HG02798 (cell line): ENCODE data around the gene FAM171A1.

Source experiments
- ATAC-seq: cut with Tn5 transposase; IDR thresholded peaks from one replicate; pipeline ENCODE4 v1.9.1; 2021; ENCODE audit warnings: mild to moderate bottlenecking; ENCODE audit not compliant: unreplicated experiment, poor library complexity

The FAM171A1 gene

DNA sequence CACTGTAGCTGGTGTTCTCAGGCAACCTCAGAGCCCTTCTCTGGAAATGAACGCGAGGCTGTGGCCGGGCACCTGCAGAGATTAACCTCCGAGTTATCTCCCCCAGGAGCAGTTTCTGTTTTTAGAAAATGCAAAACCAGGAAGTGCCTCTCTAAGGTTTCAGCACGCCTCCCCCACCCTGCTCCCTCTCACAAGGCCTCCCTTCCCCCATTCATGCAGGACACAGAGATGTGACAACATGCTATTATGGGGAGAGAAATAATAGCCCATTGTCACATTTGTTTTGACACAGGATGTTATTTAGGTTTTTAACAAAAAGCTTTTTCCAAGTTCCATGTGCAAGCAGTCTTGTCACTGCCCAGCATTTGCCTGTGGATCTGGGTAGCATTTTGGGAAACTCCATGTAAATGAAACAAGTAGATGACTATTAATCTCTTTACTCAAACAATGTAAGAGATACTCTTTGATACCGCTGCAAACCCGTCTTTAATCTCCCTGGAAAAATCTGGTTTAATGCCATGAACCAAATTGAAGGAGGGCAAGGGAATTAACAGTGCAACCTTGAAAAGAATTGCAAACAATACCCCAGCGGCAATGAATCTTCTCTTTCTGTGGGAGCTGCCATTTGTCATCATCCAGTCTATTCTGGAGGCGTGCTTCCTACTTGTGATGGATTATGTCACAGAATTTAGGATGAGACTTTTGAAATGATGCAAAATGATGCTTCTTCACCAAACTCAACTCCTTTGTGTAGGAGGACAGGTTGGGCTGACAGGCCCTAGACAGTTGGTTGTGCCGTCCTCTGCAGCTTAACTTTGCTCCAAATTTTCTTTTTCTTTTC is 116.1 kb downstream of the FAM171A1 start:
- no peak for ATAC-seq

DNA sequence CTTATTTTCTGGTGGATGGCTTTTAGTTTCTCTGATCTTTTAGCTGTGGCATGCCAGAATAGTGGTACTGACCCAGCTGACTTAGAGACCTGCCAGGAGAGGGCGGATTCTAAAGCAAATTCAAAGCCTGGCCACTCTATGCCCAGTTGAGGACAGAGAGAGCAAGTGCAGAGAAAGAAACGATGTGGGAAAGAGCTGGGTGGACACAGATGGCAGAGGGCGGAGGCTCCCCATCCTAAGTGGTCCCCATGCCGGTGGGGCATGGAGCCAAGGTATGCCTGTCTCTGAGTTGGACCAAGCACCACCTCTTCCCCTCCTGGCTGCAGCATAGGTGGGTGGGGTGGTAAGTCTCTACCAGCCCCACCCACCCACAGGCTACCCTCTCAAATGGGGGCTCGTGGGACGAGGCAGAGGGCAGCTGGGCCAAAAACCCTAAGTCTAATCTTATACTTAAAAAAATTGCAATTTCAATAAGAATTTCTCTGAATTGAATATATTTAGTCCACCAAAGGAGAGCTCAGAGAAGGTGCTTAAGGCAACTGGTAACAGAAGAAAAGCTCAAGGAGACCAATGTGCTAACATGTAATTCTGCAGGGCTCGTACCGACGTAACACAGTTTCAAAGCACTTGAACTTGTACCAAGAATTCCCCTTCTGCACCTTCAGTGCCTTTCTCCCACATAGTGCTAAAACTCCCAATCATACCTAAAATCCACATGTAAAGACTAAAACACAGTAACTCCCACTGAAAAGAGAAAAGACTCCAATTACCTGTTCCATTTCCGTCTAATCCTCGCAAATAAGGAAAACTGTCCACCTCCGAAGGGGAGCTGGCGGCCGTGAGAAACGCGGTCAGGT is 116.9 kb downstream of the FAM171A1 start:
- no peak for ATAC-seq

- no peak for ATAC-seq
Measured at GRCh38 chr10:15252396-15252795, 118.7 kb downstream of the FAM171A1 start.

DNA sequence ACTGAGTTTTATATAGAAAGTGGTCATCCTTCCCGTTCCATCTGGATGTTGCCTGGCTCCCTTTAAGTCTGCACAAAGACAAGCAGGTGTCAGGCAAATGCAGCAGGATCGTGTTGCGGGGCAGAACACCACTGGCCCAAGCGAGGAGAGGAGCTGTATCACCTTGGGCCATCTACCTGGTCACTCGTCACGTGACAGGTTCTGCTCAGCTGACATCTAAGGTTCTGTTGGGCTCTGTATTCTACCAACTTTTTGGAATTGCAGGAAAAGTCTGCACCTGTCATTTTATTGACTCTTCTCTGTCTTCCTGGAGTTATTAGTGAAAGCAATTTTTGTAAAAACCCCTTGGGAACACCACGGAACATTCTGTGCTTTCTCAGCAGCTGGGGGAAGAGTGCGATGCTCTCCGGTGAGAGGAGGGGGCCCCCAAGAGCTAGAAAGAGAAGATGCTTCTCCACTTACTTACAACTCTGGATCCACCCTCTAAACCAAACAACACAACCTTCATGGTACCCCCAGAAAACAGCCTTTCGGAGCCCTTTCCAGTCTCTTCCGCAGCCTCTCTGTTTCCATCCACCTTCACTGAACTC is 119.2 kb downstream of the FAM171A1 start:
- no peak for ATAC-seq

DNA sequence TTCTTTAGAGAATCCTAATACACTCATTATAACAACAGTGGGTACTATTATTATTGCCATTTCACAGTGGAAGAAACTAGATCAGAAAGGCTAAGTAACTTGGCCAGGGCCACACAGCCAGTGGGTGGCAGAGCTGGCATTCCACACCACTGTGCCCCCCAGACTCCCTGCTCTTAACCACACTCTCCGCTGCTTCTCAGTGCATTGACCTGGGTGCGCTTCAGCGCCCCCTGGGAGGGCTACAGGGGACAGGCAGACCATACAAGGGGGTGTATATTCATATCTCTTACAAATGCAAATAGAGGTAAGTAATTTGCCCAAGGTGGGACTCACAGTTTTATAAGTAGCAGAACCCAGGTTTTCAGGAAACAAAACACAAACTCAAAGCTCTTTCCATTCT is 125.6 kb downstream of the FAM171A1 start:
- ATAC-seq: no peak

GRCh38 chr10:15244635-15245197 is 126.4 kb downstream of the FAM171A1 start:
- ATAC-seq: no peak

GRCh38 chr10:15242261-15242840 is 128.7 kb downstream of the FAM171A1 start:
- no peak for ATAC-seq

DNA sequence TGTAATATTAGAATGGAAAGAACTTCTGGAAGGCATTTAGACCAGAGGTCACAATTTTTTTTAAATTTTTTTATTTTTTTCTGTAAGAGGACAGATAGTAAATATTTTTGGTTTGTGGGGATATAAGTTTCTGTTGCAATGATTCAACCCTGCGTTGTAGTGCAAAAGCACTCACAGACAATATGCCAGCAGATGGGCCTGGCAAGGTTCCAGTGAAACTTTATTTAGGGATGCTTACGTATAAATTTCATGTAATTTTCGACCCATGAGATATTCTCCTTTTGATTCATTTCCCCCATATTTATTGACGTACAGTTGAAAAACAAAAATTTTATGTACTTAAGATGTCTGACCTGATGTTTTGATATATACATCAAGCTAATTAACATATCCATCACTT is 129.8 kb downstream of the FAM171A1 start:
- no peak for ATAC-seq

GRCh38 chr10:15238555-15239335 is 132.3 kb downstream of the FAM171A1 start:
- ATAC-seq: no peak

DNA sequence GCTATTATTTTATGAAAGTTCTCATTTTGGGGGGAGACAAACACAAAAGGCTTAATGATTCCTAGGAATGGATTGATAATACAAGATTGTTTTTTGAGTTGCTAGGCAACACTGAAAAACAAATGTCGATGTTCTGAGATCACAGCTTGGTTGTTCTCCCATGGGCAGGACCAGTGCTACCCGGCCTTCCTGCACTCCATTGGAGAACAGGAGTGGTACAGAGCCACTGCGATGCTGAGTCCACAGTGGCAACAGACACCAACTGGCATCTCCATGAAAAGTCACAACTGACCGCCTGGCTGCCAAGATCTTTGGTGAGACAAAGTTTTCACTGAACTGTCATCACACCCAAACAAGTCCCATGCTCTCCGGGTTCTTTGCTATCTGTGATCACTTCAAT is 133.7 kb downstream of the FAM171A1 start:
- no peak for ATAC-seq

DNA sequence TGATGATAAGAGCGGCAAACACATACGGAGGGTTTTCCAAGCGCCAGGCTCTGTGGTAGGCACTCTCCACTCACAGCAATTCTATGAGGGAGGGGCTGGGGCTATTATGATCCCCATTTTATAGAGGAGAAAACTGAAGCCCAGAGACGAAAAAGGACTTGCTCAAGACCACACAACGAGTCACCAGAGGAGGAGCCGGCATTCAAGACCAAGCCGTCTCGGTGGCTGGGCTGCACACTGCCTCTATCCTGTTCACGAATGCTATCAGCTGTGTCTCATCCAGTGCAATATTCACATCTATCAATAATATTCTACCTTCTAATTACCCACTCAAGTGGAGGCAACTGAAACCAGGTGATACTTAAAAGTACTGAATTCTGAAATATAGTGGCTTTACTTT is 134.7 kb downstream of the FAM171A1 start:
- ATAC-seq: no peak

DNA sequence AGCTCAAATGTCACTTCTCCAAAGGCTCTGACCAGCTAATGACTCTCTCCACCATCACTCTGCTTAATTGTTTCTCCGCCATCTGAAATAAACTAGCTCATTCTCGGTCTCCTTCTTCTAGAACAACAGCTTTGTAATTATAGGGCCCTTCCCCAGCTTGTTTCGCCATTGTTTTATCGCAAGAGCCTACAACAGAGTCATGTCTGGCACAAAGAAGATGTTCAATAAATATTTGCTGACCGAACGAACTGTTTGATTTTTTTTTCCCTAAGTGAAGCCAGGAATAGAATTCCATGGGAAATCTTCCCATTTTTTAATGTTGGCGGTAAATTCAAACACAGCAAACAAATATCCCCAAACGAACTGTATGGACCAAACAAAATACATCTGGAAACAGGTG is 138.8 kb downstream of the FAM171A1 start:
- no peak for ATAC-seq

DNA sequence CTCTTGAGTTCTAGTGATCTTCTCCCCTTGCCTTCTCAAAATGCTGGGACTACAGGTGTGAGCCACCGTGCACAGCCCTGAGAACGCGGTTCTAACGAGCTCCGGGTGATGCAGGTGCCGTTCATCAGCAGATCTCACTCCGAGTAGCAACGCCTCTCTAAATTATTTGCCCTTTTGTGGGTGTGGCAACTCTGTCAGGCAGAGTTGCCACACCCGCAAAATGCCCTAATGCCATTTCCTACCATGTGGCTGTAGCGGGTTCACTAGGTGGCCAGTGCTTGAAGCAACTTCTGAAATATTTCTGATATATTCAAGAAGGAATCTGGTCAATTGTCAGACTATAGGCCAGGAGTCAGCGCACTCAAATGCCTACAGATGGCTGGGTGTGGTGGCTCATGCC is 139.7 kb downstream of the FAM171A1 start:
- no peak for ATAC-seq

DNA sequence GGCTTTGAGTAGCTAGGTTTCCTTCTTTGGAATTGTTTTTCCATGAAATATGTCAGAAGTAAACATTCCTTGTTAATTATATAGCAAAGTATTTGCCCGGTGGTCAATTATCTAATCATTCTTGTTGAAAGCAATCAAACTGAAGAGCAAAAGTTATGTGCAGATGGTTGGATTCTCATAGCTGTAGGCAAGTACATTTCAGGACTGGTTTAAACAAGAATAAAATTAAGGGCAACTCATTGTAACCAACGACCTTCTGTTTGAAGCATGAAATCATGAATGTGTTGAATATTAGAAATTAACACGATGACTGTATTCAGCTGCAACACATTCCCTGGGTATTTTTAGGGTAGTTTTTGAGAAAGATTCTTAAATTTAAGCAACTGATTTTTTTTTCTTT is 140.8 kb downstream of the FAM171A1 start:
- no peak for ATAC-seq

DNA sequence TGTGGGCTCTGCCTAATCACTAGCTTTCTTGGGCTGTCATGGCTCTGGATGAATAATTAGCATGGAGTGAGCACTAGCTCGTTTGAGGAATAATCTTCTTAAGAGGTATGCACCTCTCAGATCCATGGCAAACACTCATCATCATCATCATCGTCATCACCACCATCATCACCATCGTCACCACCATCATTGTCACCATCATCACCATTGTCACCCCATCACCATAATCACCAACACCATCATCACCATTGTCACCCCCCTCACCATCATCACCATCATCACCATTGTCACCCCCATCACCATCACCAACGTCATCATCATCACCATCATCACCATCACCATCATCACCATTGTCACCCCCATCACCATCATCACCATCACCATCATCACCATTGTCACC is 141.8 kb downstream of the FAM171A1 start:
- no peak for ATAC-seq

DNA sequence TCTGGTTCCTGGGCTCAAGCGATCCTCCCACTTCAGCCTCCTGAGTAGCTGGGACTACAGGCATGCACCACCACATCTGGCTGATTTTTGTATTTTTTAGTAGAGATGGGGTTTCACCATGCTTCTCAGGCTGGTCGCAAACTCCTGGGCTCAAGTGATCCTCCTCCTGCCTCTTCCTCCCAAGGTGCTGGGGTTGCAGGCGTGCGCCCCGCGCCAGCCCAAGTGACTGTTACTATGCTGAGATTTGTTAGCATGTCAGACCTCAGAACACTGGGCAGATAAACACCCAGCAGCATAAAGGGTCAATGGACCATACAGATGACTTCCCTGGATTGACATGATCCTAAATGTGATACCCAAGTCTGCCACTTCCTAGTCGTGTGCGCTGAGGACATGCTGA is 142.7 kb downstream of the FAM171A1 start:
- ATAC-seq: no peak

GRCh38 chr10:15227611-15228372 is 143.3 kb downstream of the FAM171A1 start:
- no peak for ATAC-seq

- ATAC-seq: no peak
Measured at GRCh38 chr10:15225511-15225910, 145.6 kb downstream of the FAM171A1 start.

DNA sequence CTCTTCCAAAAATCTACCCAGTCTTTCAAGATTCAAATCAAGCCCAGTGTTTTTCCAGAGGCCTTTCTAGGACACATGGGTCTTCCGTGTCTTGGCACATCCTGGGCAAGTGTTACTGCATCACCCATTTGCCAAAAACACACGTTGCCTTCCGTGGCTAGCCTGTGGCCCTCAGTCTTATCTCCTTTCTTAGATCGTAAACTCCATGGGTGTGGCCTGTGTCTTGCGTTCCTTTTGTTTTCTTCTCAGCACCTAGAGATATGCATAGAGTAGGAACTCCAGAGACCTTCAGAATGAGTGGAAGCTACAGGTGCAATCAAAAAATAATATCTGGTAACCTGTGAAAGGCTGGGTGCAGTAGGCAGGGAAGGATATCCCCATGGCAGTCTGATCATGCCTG is 146.1 kb downstream of the FAM171A1 start:
- no peak for ATAC-seq
